ENCODE data around the gene ABCC10. TPM values are rescaled to one million over a fixed set of nuclear protein-coding genes. Genes with fewer than 3 reads are reported as not detected.
"Not testable (repeated sequence)": the region's sequence is repeated elsewhere in the genome, so short reads cannot be mapped to it uniquely, and the experiment has no call there.

Gene ABCC10
- total RNA-seq, 2 experiments from 2014 or later: 35.7 to 38.5 TPM

- Histone ChIP-seq H3K27ac (ENCODE audit: low read depth in 1 of 2, low read length in 2 of 2) (no peak overlapping the region), H3K9me3 (ENCODE audit: control insufficient read depth in 1 of 2, insufficient read depth in 1 of 2, low read length in 2 of 2) (peaks cover 0 to 8% of the 10 kb centered on the region in 2 experiments), H3K27me3 (ENCODE audit: control insufficient read depth in 1 of 2, insufficient read depth in 2 of 2, low read length in 2 of 2) (no peaks in the 10 kb centered on the region), H3K4me3 (ENCODE audit: low read length) (no peak overlapping the region), H3K36me3 (ENCODE audit: insufficient read depth, low read length) (no peaks in the 10 kb centered on the region), H3K4me1 (ENCODE audit: insufficient read depth, low read length) (no peaks in the 10 kb centered on the region)
- Mint-ChIP-seq H3K9me3 (no peaks in the 10 kb centered on the region), H3K4me1 (ENCODE audit: low read depth) (no peaks in the 10 kb centered on the region), H3K36me3 (ENCODE audit: low read depth) (no peaks in the 10 kb centered on the region), H3K27ac (no peak overlapping the region), H3K27me3 (peaks cover 4% of the 10 kb centered on the region), H3K4me3 (no peak overlapping the region)
- ATAC-seq (ENCODE audit: poor library complexity) (no peak), DNase-seq (no peak)
- ChIA-PET CTCF (no interaction called here), POLR2A (no interaction called here)
- TF ChIP-seq CTCF (IDR thresholded peaks at IDR 0.05): no peak
- intact Hi-C loops (cut with DNase I, micrococcal nuclease): no loop called here
Measured at GRCh38 chr6:43412541-43412940, 14.8 kb upstream of the ABCC10 start.

GRCh38 chr6:43413002-43413401 lies 14.3 kb upstream of the ABCC10 start:
- H3K9me3 ChIP-seq (ENCODE audit: control insufficient read depth in 1 of 2, insufficient read depth in 1 of 2, low read length in 2 of 2): peaks cover 0 to 8% of the 10 kb centered on the region in 2 experiments
- H3K9me3 Mint-ChIP-seq: no peaks in the 10 kb centered on the region
- TF ChIP-seq CTCF (IDR thresholded peaks at IDR 0.05): no peak
- no peaks in the 10 kb centered on the region for H3K4me1 ChIP-seq (ENCODE audit: insufficient read depth, low read length)
- DNase-seq (no peak), ATAC-seq (ENCODE audit: poor library complexity) (no peak)
- H3K4me1 Mint-ChIP-seq (ENCODE audit: low read depth): no peaks in the 10 kb centered on the region
- intact Hi-C loops (cut with DNase I, micrococcal nuclease): no loop called here
- H3K36me3 Mint-ChIP-seq (ENCODE audit: low read depth): no peaks in the 10 kb centered on the region
- H3K36me3 ChIP-seq (ENCODE audit: insufficient read depth, low read length): no peaks in the 10 kb centered on the region
- no peak overlapping the region for H3K27ac ChIP-seq (ENCODE audit: low read depth in 1 of 2, low read length in 2 of 2)
- no peaks in the 10 kb centered on the region for H3K27me3 ChIP-seq (ENCODE audit: control insufficient read depth in 1 of 2, insufficient read depth in 2 of 2, low read length in 2 of 2)
- peaks cover 3% of the 10 kb centered on the region for H3K27me3 Mint-ChIP-seq
- H3K4me3 Mint-ChIP-seq: no peak overlapping the region
- no peak overlapping the region for H3K4me3 ChIP-seq (ENCODE audit: low read length)
- POLR2A ChIA-PET: no interaction called here
- no peak overlapping the region for H3K27ac Mint-ChIP-seq
- CTCF ChIA-PET: no interaction called here

- DNase-seq; POLR2A ChIA-PET; H3K4me1 Mint-ChIP-seq (ENCODE audit: low read depth); H3K27ac Mint-ChIP-seq; H3K4me3 Mint-ChIP-seq; H3K4me3 ChIP-seq (ENCODE audit: low read length); H3K27me3 Mint-ChIP-seq; H3K36me3 Mint-ChIP-seq (ENCODE audit: low read depth); H3K9me3 ChIP-seq (ENCODE audit: control insufficient read depth in 1 of 2, insufficient read depth in 1 of 2, low read length in 2 of 2); H3K36me3 ChIP-seq (ENCODE audit: insufficient read depth, low read length); CTCF ChIA-PET; H3K4me1 ChIP-seq (ENCODE audit: insufficient read depth, low read length); H3K27ac ChIP-seq (ENCODE audit: low read depth in 1 of 2, low read length in 2 of 2); H3K27me3 ChIP-seq (ENCODE audit: control insufficient read depth in 1 of 2, insufficient read depth in 2 of 2, low read length in 2 of 2); H3K9me3 Mint-ChIP-seq; ATAC-seq (ENCODE audit: poor library complexity); intact Hi-C loops (cut with DNase I, micrococcal nuclease): not testable (repeated sequence)
Measured at GRCh38 chr6:43415275-43415674, 12.1 kb upstream of the ABCC10 start.

GRCh38 chr6:43416935-43417334 lies 10.4 kb upstream of the ABCC10 start:
- Histone ChIP-seq H3K4me1 (ENCODE audit: insufficient read depth, low read length) (no peaks in the 10 kb centered on the region), H3K9me3 (ENCODE audit: control insufficient read depth in 1 of 2, insufficient read depth in 1 of 2, low read length in 2 of 2) (peaks cover 0 to 8% of the 10 kb centered on the region in 2 experiments), H3K27ac (ENCODE audit: low read depth in 1 of 2, low read length in 2 of 2) (no peak overlapping the region), H3K4me3 (ENCODE audit: low read length) (no peak overlapping the region), H3K27me3 (ENCODE audit: control insufficient read depth in 1 of 2, insufficient read depth in 2 of 2, low read length in 2 of 2) (no peaks in the 10 kb centered on the region), H3K36me3 (ENCODE audit: insufficient read depth, low read length) (no peaks in the 10 kb centered on the region)
- ChIA-PET POLR2A (no interaction called here), CTCF (no interaction called here)
- Mint-ChIP-seq H3K27ac (no peak overlapping the region), H3K4me3 (no peak overlapping the region), H3K36me3 (ENCODE audit: low read depth) (no peaks in the 10 kb centered on the region), H3K9me3 (no peaks in the 10 kb centered on the region), H3K4me1 (ENCODE audit: low read depth) (no peaks in the 10 kb centered on the region), H3K27me3 (no peaks in the 10 kb centered on the region)
- TF ChIP-seq CTCF (IDR thresholded peaks at IDR 0.05): no peak
- DNase-seq (no peak), ATAC-seq (ENCODE audit: poor library complexity) (no peak)
- intact Hi-C loops (cut with DNase I, micrococcal nuclease): no loop called here
